WTC11 (cell line): Measurements from ENCODE around the gene CPB2.

Source experiments
- CTCF ChIP-seq: fragments of 200-600 bp; IDR thresholded peaks from 2 replicates; pipeline ENCODE4 v1.8.0; 2022; ENCODE audit warnings: antibody characterized with exemption
- ESRRA ChIP-seq: sonication (generic); formaldehyde crosslinking; IDR thresholded peaks from 2 replicates; pipeline ENCODE4 v1.8.1; 2022; ENCODE audit warnings: mild to moderate bottlenecking, missing genetic modification reagents, borderline replicate concordance
- JAZF1 ChIP-seq: fragments of 250-450 bp; sonication (Bioruptor Pico); IDR thresholded peaks from 2 replicates; pipeline ENCODE4 v1.9.0; 2021; ENCODE audit warnings: moderate library complexity, mild to moderate bottlenecking, inconsistent platforms
- JUN ChIP-seq: sonication (generic); formaldehyde crosslinking; IDR thresholded peaks from 2 replicates; pipeline ENCODE4 v1.8.0; 2023; ENCODE audit warnings: mild to moderate bottlenecking, missing genetic modification reagents
- MAX ChIP-seq: sonication (generic); formaldehyde crosslinking; IDR thresholded peaks from 2 replicates; pipeline ENCODE4 v1.8.0; 2022; ENCODE audit warnings: mild to moderate bottlenecking, missing genetic modification reagents
- MLX ChIP-seq: sonication (generic); formaldehyde crosslinking; IDR thresholded peaks from 2 replicates; pipeline ENCODE4 v1.8.1; 2023; ENCODE audit warnings: mild to moderate bottlenecking, missing genetic modification reagents, moderate library complexity
- NR3C1 ChIP-seq: sonication (generic); formaldehyde crosslinking; conservative IDR thresholded peaks from 2 replicates; pipeline ENCODE4 v1.8.1; 2023; ENCODE audit warnings: low read depth, mild to moderate bottlenecking, missing genetic modification reagents
- SP1 ChIP-seq: sonication (generic); formaldehyde crosslinking; conservative IDR thresholded peaks from 2 replicates; pipeline ENCODE4 v1.8.1; 2022; ENCODE audit warnings: missing genetic modification reagents
- TCF7 ChIP-seq: sonication (generic); formaldehyde crosslinking; IDR thresholded peaks from 2 replicates; pipeline ENCODE4 v1.8.0; 2022; ENCODE audit warnings: mild to moderate bottlenecking, low read depth, missing genetic modification reagents, moderate library complexity
- USF2 ChIP-seq: sonication (generic); formaldehyde crosslinking; IDR thresholded peaks from 2 replicates; pipeline ENCODE4 v1.8.1; 2023; ENCODE audit warnings: mild to moderate bottlenecking, missing genetic modification reagents, moderate library complexity
- ZBTB21 ChIP-seq: sonication (generic); formaldehyde crosslinking; IDR thresholded peaks from 2 replicates; pipeline ENCODE4 v1.8.1; 2023; ENCODE audit warnings: mild to moderate bottlenecking, missing genetic modification reagents, borderline replicate concordance
- ZBTB43 ChIP-seq: sonication (generic); formaldehyde crosslinking; IDR thresholded peaks from 2 replicates; pipeline ENCODE4 v1.8.1; 2023; ENCODE audit warnings: mild to moderate bottlenecking, missing genetic modification reagents
- ZNF281 ChIP-seq: sonication (generic); formaldehyde crosslinking; IDR thresholded peaks from 2 replicates; pipeline ENCODE4 v1.8.0; 2023; ENCODE audit warnings: mild to moderate bottlenecking, missing genetic modification reagents
- ZNF425 ChIP-seq: fragments of 250-450 bp; sonication (Bioruptor Pico); conservative IDR thresholded peaks from 2 replicates; pipeline ENCODE4 v1.9.0; 2021; ENCODE audit warnings: mild to moderate bottlenecking

GRCh38 chr13:46134961-46135522 is 30.2 kb upstream of the CPB2 start:
- no peak for TF ChIP-seq CTCF
- no peak for TF ChIP-seq ZNF281 (CRISPR knock-in tag)
- no peak for TF ChIP-seq NR3C1 (CRISPR knock-in tag)
- TF ChIP-seq USF2 = no peak
- no peak for TF ChIP-seq ZBTB43
- TF ChIP-seq JUN = no peak
- no peak for TF ChIP-seq ZBTB21
- TF ChIP-seq ZNF425 (CRISPR knock-in tag) = no peak
- TF ChIP-seq TCF7 (CRISPR knock-in tag) = no peak
- no peak for TF ChIP-seq SP1 (CRISPR knock-in tag)
- no peak for TF ChIP-seq MLX (CRISPR knock-in tag)
- no peak for TF ChIP-seq JAZF1 (CRISPR knock-in tag)
- TF ChIP-seq MAX (CRISPR knock-in tag) = no peak
- no peak for TF ChIP-seq ESRRA (CRISPR knock-in tag)
